PFSK-1 (cell line): ENCODE data around the gene HOXB9.

Experiments
- POLR2AphosphoS5 ChIP-seq: IDR thresholded peaks from 2 replicates; pipeline ENCODE4 v1.6.1; 2012; ENCODE audit warnings: low read depth, mild to moderate bottlenecking, control low read depth, low read length, moderate library complexity
- REST ChIP-seq, 2 experiments: IDR thresholded peaks; 2 replicates each; pipeline versions ENCODE4 v1.6.1 to v1.8.0; 2011 to 2012; ENCODE audit warnings: low read depth in 2 of 2, low read length in 2 of 2, control low read depth in 1 of 2, inconsistent platforms in 1 of 2, mild to moderate bottlenecking in 1 of 2, moderate library complexity in 1 of 2; ENCODE audit not compliant: insufficient read depth in 1 of 2
- TAF1 ChIP-seq: IDR thresholded peaks from 2 replicates; pipeline ENCODE4 v1.6.1; 2012; ENCODE audit warnings: low read length, control low read depth, borderline replicate concordance; ENCODE audit not compliant: insufficient read depth

GRCh38 chr17:48589060-48589830, 36.9 kb downstream of the HOXB9 start:
- TF ChIP-seq REST (IDR thresholded peaks at IDR 0.05; ENCODE audit: insufficient read depth in 1 of 2, low read depth in 2 of 2, low read length in 2 of 2), result no peak
- TF ChIP-seq POLR2AphosphoS5, result no peak
- TF ChIP-seq TAF1, result no peak
